ENCODE data around the gene GOLGA8M.
"Not testable (repeated sequence)": the region's sequence is repeated elsewhere in the genome, so short reads cannot be mapped to it uniquely, and the experiment has no call there.

The GOLGA8M gene

DNA sequence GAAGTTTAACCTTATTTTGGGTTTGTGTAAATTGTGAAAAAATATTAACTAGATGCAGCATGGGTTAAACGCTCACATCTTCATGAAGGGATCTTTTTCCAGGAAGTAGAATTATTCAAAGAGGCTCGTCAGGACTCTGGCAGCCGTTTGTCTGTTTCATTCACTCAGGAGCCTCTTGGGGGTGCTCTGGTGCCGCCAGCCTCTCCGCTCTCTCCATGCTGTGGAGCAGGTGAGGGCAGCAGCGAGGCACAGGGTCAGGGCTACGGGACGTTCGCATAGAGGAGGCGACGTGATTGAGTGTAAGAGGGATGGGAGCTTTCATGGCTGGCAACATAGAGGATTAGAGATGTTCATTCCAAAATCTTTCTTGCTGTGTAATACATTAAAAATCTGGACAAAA lies 48.5 kb downstream of the GOLGA8M start:
- DNase-seq (ENCODE audit: low read depth in 2 of 2): not testable (repeated sequence)

DNA sequence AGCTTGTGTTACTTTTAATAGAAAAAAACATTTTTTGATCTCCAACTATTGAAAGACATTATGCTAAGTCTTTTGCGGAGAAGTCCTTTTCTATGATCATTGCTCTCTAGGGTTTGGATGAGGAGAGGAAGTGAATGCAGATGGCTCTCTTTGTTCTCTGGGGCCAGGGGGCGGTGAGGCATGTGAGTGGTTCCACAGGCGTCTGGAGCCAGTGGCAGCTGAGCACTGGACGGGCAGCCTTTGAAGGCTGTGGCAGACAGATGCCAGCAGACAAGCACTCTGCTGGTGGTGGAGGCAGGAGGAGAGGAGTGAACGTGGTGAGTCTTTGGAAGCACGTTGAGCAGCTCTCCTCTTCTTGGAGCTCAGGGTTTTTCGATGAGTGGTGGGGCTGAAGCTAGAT lies 51.5 kb downstream of the GOLGA8M start:
- DNase-seq (ENCODE audit: low read depth in 2 of 2): not testable (repeated sequence)

DNA sequence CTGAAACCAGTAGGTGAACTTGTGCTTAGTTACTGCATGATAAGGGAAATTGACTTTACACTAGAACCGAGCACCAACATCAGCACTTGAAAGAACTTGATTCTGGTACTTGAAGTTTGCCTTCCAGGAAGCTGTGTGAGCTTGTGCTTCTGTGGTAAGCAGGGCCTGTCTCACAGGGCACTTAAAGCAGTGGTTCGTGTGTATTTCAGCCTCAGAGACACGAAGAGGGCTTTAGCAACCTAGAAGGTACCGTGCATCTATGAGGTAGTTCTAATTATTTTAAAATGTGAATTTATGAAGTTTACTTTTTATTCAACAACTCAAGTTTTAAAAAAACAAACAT lies 56.2 kb downstream of the GOLGA8M start:
- DNase-seq (ENCODE audit: low read depth in 2 of 2): not testable (repeated sequence)

DNA sequence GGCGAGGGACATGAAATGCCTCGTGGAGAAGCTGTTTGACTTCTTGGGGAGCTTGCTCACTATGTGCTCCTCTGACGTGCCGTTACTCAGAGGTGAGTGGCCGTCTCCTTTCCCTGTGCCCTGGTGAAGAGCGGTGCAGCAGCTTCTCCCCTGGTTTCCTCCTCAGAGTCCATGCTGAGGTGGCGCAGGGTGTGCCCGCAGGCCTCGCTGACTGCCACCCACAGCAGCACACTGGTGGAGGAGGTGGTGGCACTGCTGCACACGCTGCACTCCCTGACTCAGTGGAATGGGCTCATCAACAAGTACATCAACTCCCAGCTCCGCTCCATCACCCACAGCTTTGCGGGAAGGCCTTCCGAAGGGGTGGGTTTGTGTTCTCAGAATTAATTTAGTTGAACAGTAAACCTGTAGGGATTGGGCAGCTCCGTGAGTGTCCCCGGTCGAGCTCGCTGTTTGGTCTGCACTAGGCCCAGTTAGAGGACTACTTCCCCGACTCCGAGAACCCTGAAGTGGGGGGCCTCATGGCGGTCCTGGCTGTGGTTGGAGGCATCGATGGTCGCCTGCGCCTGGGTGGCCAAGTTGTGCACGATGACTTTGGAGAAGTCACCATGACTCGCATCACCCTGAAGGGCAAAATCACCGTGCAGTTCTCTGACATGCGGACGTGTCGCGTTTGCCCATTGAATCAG lies 56.7 kb downstream of the GOLGA8M start:
- DNase-seq (ENCODE audit: low read depth in 2 of 2): not testable (repeated sequence)

DNA sequence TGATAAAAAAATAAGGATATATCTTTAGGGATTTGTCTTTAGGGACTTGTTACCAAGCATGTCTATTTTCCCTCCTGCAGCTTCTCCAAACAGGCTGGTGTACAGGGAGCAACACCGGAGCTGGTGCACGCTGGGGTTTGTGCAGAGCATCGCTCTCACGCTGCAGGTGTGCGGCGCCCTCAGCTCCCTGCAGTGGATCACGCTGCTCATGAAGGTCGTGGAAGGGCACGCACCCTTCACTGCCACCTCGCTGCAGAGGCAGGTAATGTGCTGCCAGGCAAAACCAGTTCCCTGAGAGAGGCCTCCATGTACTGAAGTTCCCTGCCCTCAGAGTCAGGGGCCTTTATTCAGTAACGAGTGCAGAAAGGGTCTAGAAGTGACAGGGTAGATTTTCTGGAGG lies 58.0 kb downstream of the GOLGA8M start:
- DNase-seq (ENCODE audit: low read depth in 2 of 2): not testable (repeated sequence)

DNA sequence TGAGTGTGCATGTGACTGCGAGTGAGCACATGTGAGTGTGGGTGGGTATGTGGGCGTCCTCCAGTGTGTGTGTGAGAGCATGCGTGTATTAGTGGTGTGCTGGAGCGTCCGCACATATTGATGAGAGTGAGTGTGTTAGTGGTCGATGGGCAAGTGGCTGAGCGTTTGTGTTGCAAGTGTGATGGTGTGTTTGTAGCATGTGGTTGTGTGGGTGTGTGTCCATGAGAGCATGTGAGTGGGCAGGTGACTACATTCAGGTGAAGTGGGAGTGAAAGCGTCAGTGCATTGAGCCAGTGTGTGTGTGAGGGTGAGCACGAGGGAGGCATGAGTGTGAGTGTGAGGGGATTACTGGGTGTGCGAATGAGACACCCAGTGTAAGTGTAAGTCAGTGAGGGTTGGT lies 59.7 kb downstream of the GOLGA8M start:
- not testable (repeated sequence) for DNase-seq (ENCODE audit: low read depth in 2 of 2)
